GM21381 (cell line): ENCODE measurements around the gene APRT.

Source experiments
- ATAC-seq: cut with Tn5 transposase; IDR thresholded peaks from one replicate; pipeline ENCODE4 v1.9.1; 2021; ENCODE audit warnings: mild to moderate bottlenecking, moderate library complexity; ENCODE audit not compliant: unreplicated experiment

APRT gene

DNA sequence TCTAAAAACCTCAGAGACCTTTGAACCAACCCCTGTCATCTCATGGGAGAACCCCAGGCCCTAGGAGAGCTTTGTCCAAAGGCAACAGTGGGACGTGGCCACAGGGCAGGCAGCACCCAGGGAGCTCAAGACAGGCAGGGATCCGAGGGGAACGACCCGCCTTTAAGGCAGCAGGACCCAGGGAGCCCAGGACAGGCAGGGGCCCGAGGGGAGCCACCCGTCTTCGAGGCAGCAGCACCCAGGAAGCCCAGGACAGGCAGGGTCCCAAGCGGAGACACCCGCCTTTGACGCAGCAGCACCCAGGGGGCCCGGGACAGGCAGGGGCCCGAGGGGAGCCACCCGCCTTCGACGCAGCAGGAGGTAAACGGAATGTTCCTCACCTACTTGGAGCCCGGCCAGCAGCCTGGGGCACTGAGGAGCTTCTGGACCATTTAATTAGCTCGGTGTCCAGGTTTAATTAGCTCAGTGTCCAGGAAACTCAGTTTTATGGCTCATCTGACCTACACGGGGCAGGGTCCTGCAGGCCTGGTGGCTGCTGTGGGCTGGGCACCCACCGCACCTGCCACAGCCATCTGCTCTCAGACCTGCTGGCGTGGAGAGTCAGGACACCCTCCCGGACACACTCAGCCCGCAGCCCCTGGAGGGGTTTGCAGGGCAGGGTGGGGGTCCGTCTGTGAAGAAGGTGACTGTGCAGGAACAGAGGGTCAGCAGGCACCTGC lies 51.1 kb downstream of the APRT start:
- no peak for ATAC-seq

GRCh38 chr16:88759976-88760350 lies 51.8 kb downstream of the APRT start:
- ATAC-seq = no peak
